Ovary (tissue), 9 donors: ENCODE measurements around the gene ENPP3. TPM values are rescaled to one million over a fixed set of nuclear protein-coding genes. Genes with fewer than 3 reads are reported as not detected.

ENCODE experiments used
- DNase-seq, 5 donors: peaks; one replicate each; pipeline ENCODE4 v3.0.0-alpha.2; 2019 to 2020
- H3K27ac ChIP-seq, 2 donors: fragments of 200-600 bp; one replicate each; pipeline versions ENCODE4 v1.5.1 to v1.8.0; 2019 to 2022
- H3K27me3 ChIP-seq: fragments of 200-600 bp; one replicate; pipeline ENCODE4 v1.8.0; 2022
- H3K36me3 ChIP-seq: fragments of 200-600 bp; sonication (generic); one replicate; pipeline ENCODE4 v1.5.1; 2019
- H3K4me1 ChIP-seq: one replicate; pipeline ENCODE4 v1.8.1; 2013; ENCODE audit warnings: mild to moderate bottlenecking, moderate library complexity; ENCODE audit not compliant: insufficient read depth
- H3K4me3 ChIP-seq: fragments of 200-600 bp; sonication (generic); one replicate; pipeline ENCODE4 v1.5.1; 2017
- H3K9me3 ChIP-seq, 2 donors: fragments of 200-600 bp in 1 of 2; sonication (generic) in 1 of 2; one replicate each; pipeline versions ENCODE4 v1.5.1 to v1.8.1; 2013 to 2019; ENCODE audit warnings: mild to moderate bottlenecking in 1 of 2, moderate library complexity in 1 of 2
- CTCF ChIP-seq, 3 donors: fragments of 450-650 bp in 2 of 3; fragments of 200-600 bp in 1 of 3; IDR thresholded peaks; one replicate each; pipeline versions ENCODE4 v1.5.1 to v1.8.0; 2016 to 2022; ENCODE audit warnings: antibody characterized with exemption in 3 of 3, mild to moderate bottlenecking in 1 of 3
- EP300 ChIP-seq: sonication (generic); formaldehyde crosslinking; IDR thresholded peaks from one replicate; pipeline ENCODE4 v1.6.1; 2017; ENCODE audit warnings: antibody characterized with exemption
- POLR2A ChIP-seq: fragments of 450-650 bp; IDR thresholded peaks from one replicate; pipeline ENCODE4 v1.6.1; 2017; ENCODE audit warnings: antibody characterized with exemption, mild to moderate bottlenecking, moderate library complexity
- WGBS, 3 donors: extraction: QIAGEN DNeasy Blood & Tissue Kit in 1 of 3; methylation state at CpG; one replicate each; pipeline versions ENCODE4 v1.1.5 to v1.1.7; 2013 to 2017; 5-methylcytosine and 5-hydroxymethylcytosine counted together
- intact Hi-C, 4 donors: fragments of 100-400 bp; cut with DNase I; formaldehyde crosslinking; loops; one replicate each; pipeline versions ENCODE4 v1.11.0 to v1.15.1; 2022 to 2023
- polyA plus RNA-seq, 2 donors: library from polyadenylated mRNA; stranded (reverse); fragments of 200-250 nt in 1 of 2; fragments of 350-450 nt in 1 of 2; fragmentation: Illumina TruSeq in 1 of 2; extraction: RNeasy Lipid Tissue Mini Kit (QIAGEN cat#74804) in 1 of 2; gene quantifications; one replicate each; pipeline ENCODE4 v1.2.3, GENCODE V29; 2013 to 2014
- total RNA-seq, 7 donors: library from RNA; depleted of rRNA in 2 of 7; stranded (reverse); fragments of >200 nt in 2 of 7; fragmentation: NEBNext Ultra II Directional in 3 of 7; extraction: Animal tissue kit (Norgen Biotek cat#: 25700) in 3 of 7; gene quantifications; one replicate each; pipeline versions ENCODE4 v1.1.0 to v1.2.4, GENCODE V29; 2016 to 2023
- donor health status: DM: no; HTN: no; CAD: no; lungs with moderate emphysema.
- donor health status: DM: no; HTN: no; CAD: no.
- donor health status: Bipolar disorder and iron deficiency.
- donor health status: DM: yes; HTN: yes; CAD: no.
- donor health status: DM: no; HTN: no; CAD: no.
- donor health status: DM: yes; HTN: yes; CAD: no.

ENPP3 gene
- total and polyA plus RNA-seq, 9 donors, result 0.41 to 3.9 (median 1.4) TPM

DNA sequence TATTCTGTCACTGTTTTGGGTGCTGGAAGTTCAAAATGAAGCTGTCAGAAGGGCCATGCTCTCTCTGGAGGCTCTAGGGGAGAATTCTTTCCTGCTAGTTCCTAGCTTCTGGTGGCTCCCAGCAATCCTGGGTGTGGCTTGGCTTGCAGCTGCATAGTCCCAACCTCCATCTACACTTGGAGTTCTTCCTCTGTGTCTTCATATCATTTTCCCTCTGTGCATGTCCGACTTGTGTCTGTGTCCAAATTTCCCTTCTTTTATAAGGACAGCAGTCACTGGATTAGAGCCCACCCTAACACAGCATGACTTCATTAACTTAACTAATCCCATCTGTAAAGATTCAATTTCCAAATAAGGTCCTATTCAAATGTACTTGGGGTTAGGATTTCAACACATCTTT is 147.5 kb downstream of the ENPP3 start:
- intact Hi-C loops, result loop anchor here in 1 of 4 donors (10.0 kb wide), 1 partner anchor 130 kb away; no protein-coding TSS in a partner anchor
- no peaks in the 10 kb centered on the region for H3K27me3 ChIP-seq
- DNase-seq, result no peak
- H3K4me1 ChIP-seq, result peaks cover 2% of the 10 kb centered on the region
- TF ChIP-seq EP300 (no peak), POLR2A (no peak), CTCF (IDR thresholded peaks at IDR 0.05) (no peak)
- no peak overlapping the region for H3K4me3 ChIP-seq
- 58 to 81% (median 76%) methylated on average over 1 of the region's 1 CpG for WGBS, 3 donors
- no peak overlapping the region for H3K27ac ChIP-seq
- no peaks in the 10 kb centered on the region for H3K9me3 ChIP-seq
- H3K36me3 ChIP-seq, result no peaks in the 10 kb centered on the region

GRCh38 chr6:131787079-131787478 is 150.0 kb downstream of the ENPP3 start:
- DNase-seq, result no peak
- intact Hi-C loops, result loop anchor here in 1 of 4 donors (10.0 kb wide), 1 partner anchor 128 kb away; no protein-coding TSS in a partner anchor
- H3K27ac ChIP-seq, result no peak overlapping the region
- no peaks in the 10 kb centered on the region for H3K36me3 ChIP-seq
- no peak overlapping the region for H3K4me3 ChIP-seq
- H3K4me1 ChIP-seq, result peaks cover 2% of the 10 kb centered on the region
- TF ChIP-seq CTCF (IDR thresholded peaks at IDR 0.05), result no peak
- no peak for TF ChIP-seq EP300
- TF ChIP-seq POLR2A, result no peak
- H3K27me3 ChIP-seq, result no peaks in the 10 kb centered on the region
- H3K9me3 ChIP-seq, result no peaks in the 10 kb centered on the region

DNA sequence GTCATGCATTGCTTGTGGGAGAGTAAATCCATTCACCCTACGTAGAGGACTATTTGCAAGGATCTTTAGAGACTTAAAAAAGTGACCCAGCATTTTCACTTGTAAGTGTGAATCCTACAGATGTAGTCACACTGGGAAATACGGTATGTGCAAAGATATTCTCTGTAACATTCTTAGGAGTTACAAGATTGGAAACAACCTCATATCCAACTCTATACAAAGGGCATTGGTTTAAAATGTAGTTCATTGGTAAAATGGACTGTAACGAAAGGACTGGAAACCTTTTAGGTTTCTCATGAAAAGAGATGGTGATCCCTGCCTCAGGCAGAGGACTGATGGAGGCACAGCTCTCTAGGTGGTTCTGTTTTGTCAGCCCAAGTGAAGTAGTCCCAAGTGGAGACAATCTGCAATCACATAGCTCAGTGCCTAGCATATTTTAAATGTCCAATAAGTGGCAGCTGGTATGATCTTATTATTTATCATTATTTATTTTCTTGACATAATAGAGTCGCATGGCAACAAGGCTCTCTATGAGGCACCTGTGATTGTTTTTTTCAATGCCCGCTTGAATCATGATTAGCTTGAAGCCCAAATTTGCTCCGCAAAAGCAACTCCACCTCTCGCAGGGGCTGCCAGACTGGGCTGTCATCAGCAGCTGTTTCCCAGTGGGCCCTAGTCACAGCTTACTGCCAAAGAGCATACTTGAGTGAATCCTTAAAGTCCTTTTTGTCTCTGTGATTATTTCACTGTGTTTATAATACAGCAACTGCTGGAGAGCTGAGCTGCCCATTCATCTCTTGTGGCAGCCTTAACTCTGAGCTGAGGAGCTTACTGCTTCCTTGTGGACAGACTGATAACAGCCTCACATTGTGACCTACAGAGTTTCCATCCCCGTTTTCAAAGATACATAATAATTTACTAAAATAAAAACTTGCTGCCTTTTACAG is 150.9 kb downstream of the ENPP3 start:
- Histone ChIP-seq H3K4me1 (peaks cover 2% of the 10 kb centered on the region), H3K36me3 (no peaks in the 10 kb centered on the region), H3K4me3 (no peak overlapping the region), H3K27ac (no peak overlapping the region), H3K9me3 (no peaks in the 10 kb centered on the region), H3K27me3 (no peaks in the 10 kb centered on the region)
- WGBS, 3 donors, result 27 to 42% (median 33%) methylated on average over 8 of the region's 8 CpGs
- intact Hi-C loops, result loop anchor here in 1 of 4 donors (10.0 kb wide), 1 partner anchor 127 kb away; no protein-coding TSS in a partner anchor
- no peak for TF ChIP-seq EP300
- no peak for TF ChIP-seq POLR2A
- no peak for TF ChIP-seq CTCF (IDR thresholded peaks at IDR 0.05)
- DNase-seq, result no peak

- no peak for TF ChIP-seq CTCF (IDR thresholded peaks at IDR 0.05)
- TF ChIP-seq POLR2A, result no peak
- TF ChIP-seq EP300, result no peak
- no peak for DNase-seq
- intact Hi-C loops, result loop anchor here in 1 of 4 donors (10.0 kb wide), 1 partner anchor 126 kb away; no protein-coding TSS in a partner anchor
- Histone ChIP-seq H3K27ac (no peak overlapping the region), H3K4me3 (no peak overlapping the region), H3K4me1 (peaks cover 2% of the 10 kb centered on the region), H3K27me3 (no peaks in the 10 kb centered on the region), H3K9me3 (no peaks in the 10 kb centered on the region), H3K36me3 (no peaks in the 10 kb centered on the region)
- 40 to 50% (median 47%) methylated on average over 1 of the region's 1 CpG for WGBS, 3 donors
Measured at GRCh38 chr6:131789219-131789618, 152.1 kb downstream of the ENPP3 start.
